Left ventricle myocardium superior (tissue), 1 donor: ENCODE results near the gene HK1. TPM values are rescaled to one million over a fixed set of nuclear protein-coding genes. Genes with fewer than 3 reads are reported as not detected.

Source experiments
- ATAC-seq: fragments of 200-7000 bp; cut with Tn5 transposase; one replicate; pipeline ENCODE4 v1.9.1; 2020; ENCODE audit warnings: mild to moderate bottlenecking, moderate library complexity
- DNase-seq: peaks from one replicate; pipeline ENCODE4 v3.0.0-alpha.2; 2020
- intact Hi-C: fragments of 100-400 bp; cut with micrococcal nuclease; formaldehyde crosslinking; loops from one replicate; pipeline ENCODE4 v1.11.0; 2022
- total RNA-seq: library from RNA; stranded (reverse); fragmentation: NEBNext Ultra II Directional; extraction: Animal tissue kit (Norgen Biotek cat#: 25700); gene quantifications from one replicate; pipeline ENCODE4 v1.2.1, GENCODE V29; 2021
- donor health status: DM: no; HTN: yes; CAD: no; lungs with severe emphysema.

The HK1 gene
- total RNA-seq, 1 donor from 2014 or later = 210 TPM

GRCh38 chr10:69360485-69361302, 82.4 kb downstream of the HK1 start:
- ATAC-seq (peak; percentile 82), DNase-seq (peak; percentile 82)
- intact Hi-C loops = no loop called here

GRCh38 chr10:69361303-69361614, 83.0 kb downstream of the HK1 start:
- peak; percentile 38 for ATAC-seq
- DNase-seq = peak; percentile 46
- intact Hi-C loops = no loop called here

GRCh38 chr10:69362471-69362954, 84.2 kb downstream of the HK1 start:
- intact Hi-C loops = no loop called here
- DNase-seq = peak; percentile 77
- ATAC-seq = peak; percentile 71

GRCh38 chr10:69363666-69364065, 85.4 kb downstream of the HK1 start:
- ATAC-seq (peak; percentile 16), DNase-seq (no peak)
- intact Hi-C loops = no loop called here

- DNase-seq (no peak), ATAC-seq (no peak)
- intact Hi-C loops = no loop called here
These were observed 86.1 kb downstream of the HK1 start for GRCh38 chr10:69364232-69364940.

GRCh38 chr10:69366738-69367137, 88.4 kb downstream of the HK1 start:
- DNase-seq (no peak), ATAC-seq (no peak)
- intact Hi-C loops = no loop called here

GRCh38 chr10:69367469-69367868, 89.2 kb downstream of the HK1 start:
- intact Hi-C loops = no loop called here
- DNase-seq = no peak
- no peak for ATAC-seq

- ATAC-seq (no peak), DNase-seq (no peak)
- intact Hi-C loops = no loop called here
These were observed 94.1 kb downstream of the HK1 start for GRCh38 chr10:69372126-69372980.

- DNase-seq = no peak
- no peak for ATAC-seq
- intact Hi-C loops = no loop called here
These were observed 95.9 kb downstream of the HK1 start for GRCh38 chr10:69374242-69374641.

- DNase-seq = no peak
- no peak for ATAC-seq
- intact Hi-C loops = no loop called here
These were observed 96.6 kb downstream of the HK1 start for GRCh38 chr10:69374931-69375306.

GRCh38 chr10:69375307-69376151, 97.2 kb downstream of the HK1 start:
- ATAC-seq (peak; percentile 88), DNase-seq (peak; percentile 59)
- intact Hi-C loops = no loop called here

- no peak for DNase-seq
- intact Hi-C loops = no loop called here
- no peak for ATAC-seq
These were observed 98.4 kb downstream of the HK1 start for GRCh38 chr10:69376662-69377061.

- ATAC-seq (no peak), DNase-seq (no peak)
- intact Hi-C loops = no loop called here
These were observed 98.9 kb downstream of the HK1 start for GRCh38 chr10:69377191-69377590.

- ATAC-seq = peak; percentile 27
- no peak for DNase-seq
- intact Hi-C loops = no loop called here
These were observed 99.6 kb downstream of the HK1 start for GRCh38 chr10:69377933-69378332.

- no peak for DNase-seq
- intact Hi-C loops = no loop called here
- ATAC-seq = no peak
These were observed 101.5 kb downstream of the HK1 start for GRCh38 chr10:69379800-69380199.

GRCh38 chr10:69382382-69383117, 104.3 kb downstream of the HK1 start:
- DNase-seq (no peak), ATAC-seq (no peak)
- intact Hi-C loops = no loop called here

- peak; percentile 85 for ATAC-seq
- DNase-seq = peak; percentile 62
- intact Hi-C loops = no loop called here
These were observed 105.3 kb downstream of the HK1 start for GRCh38 chr10:69383558-69383957.

GRCh38 chr10:69384320-69384719, 106.0 kb downstream of the HK1 start:
- intact Hi-C loops = no loop called here
- no peak for ATAC-seq
- DNase-seq = no peak
